Neural progenitor cell (in vitro differentiated cells): ENCODE results near the gene PIGQ.

Experiments
- EZH2 ChIP-seq: fragments of 200-600 bp; sonication (generic); IDR thresholded peaks from 2 replicates; pipeline ENCODE4 v1.6.1; 2017; ENCODE audit warnings: antibody characterized with exemption, mild to moderate bottlenecking, moderate library complexity
- TF ChIP-seq, protein P1 (sequence below): fragments of 200-600 bp; sonication (generic); IDR thresholded peaks from 2 replicates; pipeline ENCODE4 v1.5.1; 2017; ENCODE audit warnings: antibody characterized with exemption, mild to moderate bottlenecking

DNA sequence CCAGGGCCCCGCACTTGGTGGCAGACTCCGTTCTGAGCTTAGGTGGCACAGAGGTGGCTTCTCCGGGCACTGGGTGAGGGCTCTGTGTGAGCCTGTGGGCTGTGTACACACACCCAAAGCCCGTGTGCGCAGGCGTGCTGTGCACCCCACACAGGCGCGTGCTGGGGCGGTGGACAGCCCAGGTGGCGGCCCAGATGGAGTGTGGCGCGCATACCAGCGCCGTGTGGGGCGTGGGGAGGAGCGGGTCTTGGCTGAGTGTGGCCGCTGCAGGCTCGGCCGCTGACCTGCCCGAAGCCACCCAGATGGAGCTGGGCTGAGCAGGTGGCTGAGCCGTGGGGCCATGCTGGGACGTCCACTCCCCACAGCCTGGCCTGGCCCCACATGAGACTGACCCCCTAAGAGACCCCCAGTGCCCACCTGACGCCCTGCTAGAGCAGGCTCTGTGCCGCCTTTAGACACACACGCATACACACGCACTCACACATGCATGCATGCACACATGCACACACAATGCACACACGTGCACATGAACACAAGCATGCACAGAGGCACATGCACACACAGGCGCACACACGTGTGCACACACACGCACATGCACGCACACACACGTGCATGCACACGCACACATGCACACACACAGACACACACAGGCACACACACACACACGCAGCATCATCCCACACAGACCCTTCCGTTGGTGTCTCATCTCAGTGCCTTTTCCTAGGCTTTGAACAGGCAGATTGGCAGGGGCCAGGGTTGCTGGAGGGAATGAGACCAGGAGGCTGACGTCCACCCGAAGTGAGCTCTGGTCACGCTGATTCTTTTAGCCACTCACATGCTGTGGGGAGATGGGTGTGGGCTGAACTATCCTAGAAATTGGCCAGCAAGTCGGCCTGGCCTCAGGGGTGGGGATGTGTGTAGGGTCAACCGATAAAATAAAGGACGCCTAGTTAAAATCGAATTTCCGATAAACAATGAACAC, 7.5 kb upstream of the PIGQ start:
- TF ChIP-seq, protein P1, sequence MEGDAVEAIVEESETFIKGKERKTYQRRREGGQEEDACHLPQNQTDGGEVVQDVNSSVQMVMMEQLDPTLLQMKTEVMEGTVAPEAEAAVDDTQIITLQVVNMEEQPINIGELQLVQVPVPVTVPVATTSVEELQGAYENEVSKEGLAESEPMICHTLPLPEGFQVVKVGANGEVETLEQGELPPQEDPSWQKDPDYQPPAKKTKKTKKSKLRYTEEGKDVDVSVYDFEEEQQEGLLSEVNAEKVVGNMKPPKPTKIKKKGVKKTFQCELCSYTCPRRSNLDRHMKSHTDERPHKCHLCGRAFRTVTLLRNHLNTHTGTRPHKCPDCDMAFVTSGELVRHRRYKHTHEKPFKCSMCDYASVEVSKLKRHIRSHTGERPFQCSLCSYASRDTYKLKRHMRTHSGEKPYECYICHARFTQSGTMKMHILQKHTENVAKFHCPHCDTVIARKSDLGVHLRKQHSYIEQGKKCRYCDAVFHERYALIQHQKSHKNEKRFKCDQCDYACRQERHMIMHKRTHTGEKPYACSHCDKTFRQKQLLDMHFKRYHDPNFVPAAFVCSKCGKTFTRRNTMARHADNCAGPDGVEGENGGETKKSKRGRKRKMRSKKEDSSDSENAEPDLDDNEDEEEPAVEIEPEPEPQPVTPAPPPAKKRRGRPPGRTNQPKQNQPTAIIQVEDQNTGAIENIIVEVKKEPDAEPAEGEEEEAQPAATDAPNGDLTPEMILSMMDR: no peak
- no peak for TF ChIP-seq EZH2
